HEK293 (cell line): ENCODE results near the gene NKAPD1.

Experiments
- KLF1 ChIP-seq: fragments of 450-650 bp; formaldehyde crosslinking; IDR thresholded peaks from 2 replicates; pipeline ENCODE4 v1.5.1; 2016; ENCODE audit warnings: missing biosample characterization, missing genetic modification characterization
- ZNF121 ChIP-seq: fragments of 450-650 bp; formaldehyde crosslinking; IDR thresholded peaks from 2 replicates; pipeline ENCODE4 v1.5.1; 2016; ENCODE audit warnings: missing biosample characterization, missing genetic modification characterization
- ZNF24 ChIP-seq: fragments of 450-650 bp; formaldehyde crosslinking; IDR thresholded peaks from 2 replicates; pipeline ENCODE4 v1.5.1; 2016; ENCODE audit warnings: missing biosample characterization, missing genetic modification characterization
- ZNF302 ChIP-seq: fragments of 450-650 bp; formaldehyde crosslinking; IDR thresholded peaks from 2 replicates; pipeline ENCODE4 v1.5.1; 2016; ENCODE audit warnings: missing biosample characterization, missing genetic modification characterization, low read depth
- ZNF433 ChIP-seq: fragments of 450-650 bp; formaldehyde crosslinking; IDR thresholded peaks from 2 replicates; pipeline ENCODE4 v1.5.1; 2016; ENCODE audit warnings: missing biosample characterization, missing genetic modification characterization, low read depth
- ZNF521 ChIP-seq: fragments of 450-650 bp; formaldehyde crosslinking; IDR thresholded peaks from 2 replicates; pipeline ENCODE4 v1.5.1; 2017; ENCODE audit warnings: missing biosample characterization, mild to moderate bottlenecking, missing genetic modification characterization
- TF ChIP-seq, protein P1 (sequence below): fragments of 450-650 bp; formaldehyde crosslinking; IDR thresholded peaks from 2 replicates; pipeline ENCODE4 v1.5.1; 2017; ENCODE audit warnings: missing biosample characterization, missing genetic modification characterization
- TF ChIP-seq, protein P2 (sequence below): fragments of 450-650 bp; formaldehyde crosslinking; IDR thresholded peaks from 2 replicates; pipeline ENCODE4 v1.5.1; 2016; ENCODE audit warnings: missing biosample characterization, missing genetic modification characterization
- TF ChIP-seq, protein P3 (sequence below): fragments of 450-650 bp; formaldehyde crosslinking; IDR thresholded peaks from 2 replicates; pipeline ENCODE4 v1.5.1; 2016; ENCODE audit warnings: missing biosample characterization, missing genetic modification characterization
- TF ChIP-seq, protein P4 (sequence below): fragments of 450-650 bp; formaldehyde crosslinking; IDR thresholded peaks from 2 replicates; pipeline ENCODE4 v1.5.1; 2016; ENCODE audit warnings: missing biosample characterization, missing genetic modification characterization

DNA sequence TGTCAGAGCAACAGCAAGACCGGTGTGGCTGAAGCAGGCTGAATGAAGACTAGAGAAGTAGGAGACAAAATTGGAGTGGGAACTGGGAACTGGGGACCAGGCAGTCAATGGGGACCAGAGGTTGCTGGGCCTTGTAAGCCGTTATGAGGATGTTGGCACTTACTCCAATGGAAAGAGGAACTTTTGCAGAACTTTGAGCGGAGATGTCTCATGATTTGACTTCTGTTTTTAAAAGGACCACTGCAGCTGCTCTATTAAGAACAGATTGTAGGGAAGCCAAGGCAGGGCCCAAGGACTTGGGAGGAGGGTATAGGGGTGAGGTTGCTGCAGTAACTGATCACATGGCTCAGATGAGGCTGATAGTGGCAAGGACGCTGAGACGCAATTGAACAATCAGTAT is 55.6 kb downstream of the NKAPD1 start:
- TF ChIP-seq, protein P1, sequence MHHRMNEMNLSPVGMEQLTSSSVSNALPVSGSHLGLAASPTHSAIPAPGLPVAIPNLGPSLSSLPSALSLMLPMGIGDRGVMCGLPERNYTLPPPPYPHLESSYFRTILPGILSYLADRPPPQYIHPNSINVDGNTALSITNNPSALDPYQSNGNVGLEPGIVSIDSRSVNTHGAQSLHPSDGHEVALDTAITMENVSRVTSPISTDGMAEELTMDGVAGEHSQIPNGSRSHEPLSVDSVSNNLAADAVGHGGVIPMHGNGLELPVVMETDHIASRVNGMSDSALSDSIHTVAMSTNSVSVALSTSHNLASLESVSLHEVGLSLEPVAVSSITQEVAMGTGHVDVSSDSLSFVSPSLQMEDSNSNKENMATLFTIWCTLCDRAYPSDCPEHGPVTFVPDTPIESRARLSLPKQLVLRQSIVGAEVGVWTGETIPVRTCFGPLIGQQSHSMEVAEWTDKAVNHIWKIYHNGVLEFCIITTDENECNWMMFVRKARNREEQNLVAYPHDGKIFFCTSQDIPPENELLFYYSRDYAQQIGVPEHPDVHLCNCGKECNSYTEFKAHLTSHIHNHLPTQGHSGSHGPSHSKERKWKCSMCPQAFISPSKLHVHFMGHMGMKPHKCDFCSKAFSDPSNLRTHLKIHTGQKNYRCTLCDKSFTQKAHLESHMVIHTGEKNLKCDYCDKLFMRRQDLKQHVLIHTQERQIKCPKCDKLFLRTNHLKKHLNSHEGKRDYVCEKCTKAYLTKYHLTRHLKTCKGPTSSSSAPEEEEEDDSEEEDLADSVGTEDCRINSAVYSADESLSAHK (tag by site-specific recombination): no peak
- TF ChIP-seq, protein P2, sequence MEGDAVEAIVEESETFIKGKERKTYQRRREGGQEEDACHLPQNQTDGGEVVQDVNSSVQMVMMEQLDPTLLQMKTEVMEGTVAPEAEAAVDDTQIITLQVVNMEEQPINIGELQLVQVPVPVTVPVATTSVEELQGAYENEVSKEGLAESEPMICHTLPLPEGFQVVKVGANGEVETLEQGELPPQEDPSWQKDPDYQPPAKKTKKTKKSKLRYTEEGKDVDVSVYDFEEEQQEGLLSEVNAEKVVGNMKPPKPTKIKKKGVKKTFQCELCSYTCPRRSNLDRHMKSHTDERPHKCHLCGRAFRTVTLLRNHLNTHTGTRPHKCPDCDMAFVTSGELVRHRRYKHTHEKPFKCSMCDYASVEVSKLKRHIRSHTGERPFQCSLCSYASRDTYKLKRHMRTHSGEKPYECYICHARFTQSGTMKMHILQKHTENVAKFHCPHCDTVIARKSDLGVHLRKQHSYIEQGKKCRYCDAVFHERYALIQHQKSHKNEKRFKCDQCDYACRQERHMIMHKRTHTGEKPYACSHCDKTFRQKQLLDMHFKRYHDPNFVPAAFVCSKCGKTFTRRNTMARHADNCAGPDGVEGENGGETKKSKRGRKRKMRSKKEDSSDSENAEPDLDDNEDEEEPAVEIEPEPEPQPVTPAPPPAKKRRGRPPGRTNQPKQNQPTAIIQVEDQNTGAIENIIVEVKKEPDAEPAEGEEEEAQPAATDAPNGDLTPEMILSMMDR (tag by site-specific recombination): no peak
- TF ChIP-seq ZNF433 (tag by site-specific recombination) (no peak), KLF1 (no peak), ZNF24 (tag by site-specific recombination) (no peak), ZNF302 (tag by site-specific recombination) (no peak), ZNF121 (tag by site-specific recombination) (no peak), ZNF521 (tag by site-specific recombination) (no peak)
- TF ChIP-seq, protein P3, sequence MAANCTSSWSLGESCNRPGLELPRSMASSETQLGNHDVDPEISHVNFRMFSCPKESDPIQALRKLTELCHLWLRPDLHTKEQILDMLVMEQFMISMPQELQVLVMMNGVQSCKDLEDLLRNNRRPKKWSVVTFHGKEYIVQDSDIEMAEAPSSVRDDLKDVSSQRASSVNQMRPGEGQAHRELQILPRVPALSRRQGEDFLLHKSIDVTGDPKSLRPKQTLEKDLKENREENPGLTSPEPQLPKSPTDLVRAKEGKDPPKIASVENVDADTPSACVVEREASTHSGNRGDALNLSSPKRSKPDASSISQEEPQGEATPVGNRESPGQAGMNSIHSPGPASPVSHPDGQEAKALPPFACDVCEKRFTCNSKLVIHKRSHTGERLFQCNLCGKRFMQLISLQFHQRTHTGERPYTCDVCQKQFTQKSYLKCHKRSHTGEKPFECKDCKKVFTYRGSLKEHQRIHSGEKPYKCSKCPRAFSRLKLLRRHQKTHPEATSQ: no peak
- TF ChIP-seq, protein P4, sequence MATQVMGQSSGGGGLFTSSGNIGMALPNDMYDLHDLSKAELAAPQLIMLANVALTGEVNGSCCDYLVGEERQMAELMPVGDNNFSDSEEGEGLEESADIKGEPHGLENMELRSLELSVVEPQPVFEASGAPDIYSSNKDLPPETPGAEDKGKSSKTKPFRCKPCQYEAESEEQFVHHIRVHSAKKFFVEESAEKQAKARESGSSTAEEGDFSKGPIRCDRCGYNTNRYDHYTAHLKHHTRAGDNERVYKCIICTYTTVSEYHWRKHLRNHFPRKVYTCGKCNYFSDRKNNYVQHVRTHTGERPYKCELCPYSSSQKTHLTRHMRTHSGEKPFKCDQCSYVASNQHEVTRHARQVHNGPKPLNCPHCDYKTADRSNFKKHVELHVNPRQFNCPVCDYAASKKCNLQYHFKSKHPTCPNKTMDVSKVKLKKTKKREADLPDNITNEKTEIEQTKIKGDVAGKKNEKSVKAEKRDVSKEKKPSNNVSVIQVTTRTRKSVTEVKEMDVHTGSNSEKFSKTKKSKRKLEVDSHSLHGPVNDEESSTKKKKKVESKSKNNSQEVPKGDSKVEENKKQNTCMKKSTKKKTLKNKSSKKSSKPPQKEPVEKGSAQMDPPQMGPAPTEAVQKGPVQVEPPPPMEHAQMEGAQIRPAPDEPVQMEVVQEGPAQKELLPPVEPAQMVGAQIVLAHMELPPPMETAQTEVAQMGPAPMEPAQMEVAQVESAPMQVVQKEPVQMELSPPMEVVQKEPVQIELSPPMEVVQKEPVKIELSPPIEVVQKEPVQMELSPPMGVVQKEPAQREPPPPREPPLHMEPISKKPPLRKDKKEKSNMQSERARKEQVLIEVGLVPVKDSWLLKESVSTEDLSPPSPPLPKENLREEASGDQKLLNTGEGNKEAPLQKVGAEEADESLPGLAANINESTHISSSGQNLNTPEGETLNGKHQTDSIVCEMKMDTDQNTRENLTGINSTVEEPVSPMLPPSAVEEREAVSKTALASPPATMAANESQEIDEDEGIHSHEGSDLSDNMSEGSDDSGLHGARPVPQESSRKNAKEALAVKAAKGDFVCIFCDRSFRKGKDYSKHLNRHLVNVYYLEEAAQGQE (tag by site-specific recombination): no peak
